Upper lobe of left lung (tissue), 6 donors: Measurements from ENCODE around the gene CACYBP. TPM values are rescaled to one million over a fixed set of nuclear protein-coding genes. Genes with fewer than 3 reads are reported as not detected.

ENCODE experiments used
- ATAC-seq, 2 donors: fragments of 200-7000 bp; cut with Tn5 transposase; one replicate each; pipeline ENCODE4 v1.9.1; 2022; ENCODE audit warnings: mild to moderate bottlenecking in 2 of 2, moderate library complexity in 2 of 2; ENCODE audit not compliant: low FRiP score in 2 of 2
- DNase-seq, 2 donors: peaks; one replicate each; pipeline ENCODE4 v3.0.0-alpha.2; 2019 to 2020
- H3K27ac ChIP-seq, 4 donors: fragments of 200-600 bp; sonication (generic); one replicate each; pipeline ENCODE4 v1.5.1; 2016 to 2019
- H3K27me3 ChIP-seq, 4 donors: fragments of 200-600 bp; sonication (generic); one replicate each; pipeline ENCODE4 v1.5.1; 2017 to 2019
- H3K36me3 ChIP-seq, 4 donors: fragments of 200-600 bp; sonication (generic); one replicate each; pipeline ENCODE4 v1.5.1; 2016 to 2019
- H3K4me1 ChIP-seq, 4 donors: fragments of 200-600 bp; sonication (generic); one replicate each; pipeline ENCODE4 v1.5.1; 2018 to 2019
- H3K4me3 ChIP-seq, 4 donors: fragments of 200-600 bp; sonication (generic); one replicate each; pipeline ENCODE4 v1.5.1; 2017 to 2019; ENCODE audit warnings: mild to moderate bottlenecking in 2 of 4, moderate library complexity in 1 of 4
- H3K9me3 ChIP-seq, 4 donors: fragments of 200-600 bp; sonication (generic); one replicate each; pipeline ENCODE4 v1.5.1; 2018 to 2019
- CTCF ChIP-seq, 6 experiments: fragments of 450-650 bp in 4 of 6; fragments of 200-600 bp in 2 of 6; sonication (generic) in 2 of 6; IDR thresholded peaks; one replicate each; pipeline ENCODE4 v1.5.1; 2016 to 2019; ENCODE audit warnings: antibody characterized with exemption in 6 of 6
- EP300 ChIP-seq, 4 donors: sonication (generic); formaldehyde crosslinking; IDR thresholded peaks; one replicate each; pipeline ENCODE4 v1.5.1; 2017; ENCODE audit warnings: antibody characterized with exemption in 4 of 4, control low read depth in 2 of 4
- POLR2A ChIP-seq, 4 donors: fragments of 450-650 bp; IDR thresholded peaks; one replicate each; pipeline ENCODE4 v1.5.1; 2016 to 2017; ENCODE audit warnings: antibody characterized with exemption in 4 of 4, mild to moderate bottlenecking in 2 of 4
- POLR2AphosphoS5 ChIP-seq, 2 donors: sonication (generic); formaldehyde crosslinking; IDR thresholded peaks; one replicate each; pipeline ENCODE4 v1.5.1; 2017; ENCODE audit warnings: antibody characterized with exemption in 2 of 2
- WGBS, 2 donors: methylation state at CpG; one replicate each; pipeline ENCODE4 v1.1.5; 2017 to 2018; 5-methylcytosine and 5-hydroxymethylcytosine counted together
- small RNA-seq, 4 donors: library from RNA; depleted of rRNA; stranded (forward); fragments of <200 nt; gene quantifications; one replicate each; pipeline ENCODE3, GENCODE V24; 2016
- total RNA-seq, 6 donors: library from RNA; depleted of rRNA in 4 of 6; stranded (reverse); fragments of >200 nt in 4 of 6; gene quantifications; one replicate each; pipeline versions ENCODE4 v1.1.0 to v1.2.1, GENCODE V29; 2016 to 2021
- donor health status: DM: no; HTN: no; CAD: no; lungs with moderate emphysema.
- donor health status: DM: no; HTN: yes; CAD: no; lungs with severe emphysema.

CACYBP gene
- total RNA-seq, 6 donors from 2014 or later: 25.1 to 84.7 (median 50.1) TPM

- ATAC-seq: no peak
- Histone ChIP-seq H3K9me3 (no peaks in the 10 kb centered on the region), H3K27me3 (no peaks in the 10 kb centered on the region), H3K27ac (no peak overlapping the region), H3K4me3 (no peak overlapping the region), H3K36me3 (no peaks in the 10 kb centered on the region), H3K4me1 (no peaks in the 10 kb centered on the region)
- TF ChIP-seq POLR2AphosphoS5 (IDR thresholded peaks at IDR 0.05) (no peak), CTCF (IDR thresholded peaks at IDR 0.05) (no peak), EP300 (IDR thresholded peaks at IDR 0.05) (no peak), POLR2A (IDR thresholded peaks at IDR 0.05) (no peak)
- WGBS, 2 donors: 84 to 92% methylated on average over 3 of the region's 3 CpGs
- no peak for DNase-seq
These were observed 55.0 kb downstream of the CACYBP start for GRCh38 chr1:175054736-175055135.

Small RNA genes lying within 50 kb of the gene (small RNA-seq; reads per million reads assigned to genes)
- 0 reads per million in 4 donors for gene RF00019
- gene RNU6-307P: 0 reads per million in 4 donors

Other genes starting within 250 kb of the CACYBP start
- gene MRPS14, start 23.5 kb downstream of the CACYBP start, total RNA-seq: 10 to 100 TPM; 11.5 to 28.9 (median 18.8) TPM
- 1 to 10 TPM in 1 of 6 donors, under 1 TPM in 3, not detected in 2; 0.14 to 1.0 (median 0.16) TPM for gene TNN, start 67.9 kb downstream of the CACYBP start, total RNA-seq
- 10 to 100 TPM; 23.0 to 58.7 (median 36.1) TPM for gene KIAA0040, start 192.8 kb downstream of the CACYBP start, total RNA-seq